HK-2 (cell line): Measurements from ENCODE around the gene VAV2.
A peak's percentile ranks its signal among the peaks of the same experiment; 100 is the strongest.
"Not testable (repeated sequence)": the region's sequence is repeated elsewhere in the genome, so short reads cannot be mapped to it uniquely, and the experiment has no call there.

Experiments
- DNase-seq: peaks from one replicate; pipeline ENCODE4 v3.0.0-alpha.2; 2018; ENCODE audit not compliant: unreplicated experiment

Gene VAV2

GRCh38 chr9:133996531-133997520 lies 4.7 kb upstream of the VAV2 start:
- DNase-seq: no peak

GRCh38 chr9:133995012-133995896 lies 3.1 kb upstream of the VAV2 start:
- no peak for DNase-seq

GRCh38 chr9:133994353-133995011 lies 2.4 kb upstream of the VAV2 start:
- peak; percentile 77 for DNase-seq

DNA sequence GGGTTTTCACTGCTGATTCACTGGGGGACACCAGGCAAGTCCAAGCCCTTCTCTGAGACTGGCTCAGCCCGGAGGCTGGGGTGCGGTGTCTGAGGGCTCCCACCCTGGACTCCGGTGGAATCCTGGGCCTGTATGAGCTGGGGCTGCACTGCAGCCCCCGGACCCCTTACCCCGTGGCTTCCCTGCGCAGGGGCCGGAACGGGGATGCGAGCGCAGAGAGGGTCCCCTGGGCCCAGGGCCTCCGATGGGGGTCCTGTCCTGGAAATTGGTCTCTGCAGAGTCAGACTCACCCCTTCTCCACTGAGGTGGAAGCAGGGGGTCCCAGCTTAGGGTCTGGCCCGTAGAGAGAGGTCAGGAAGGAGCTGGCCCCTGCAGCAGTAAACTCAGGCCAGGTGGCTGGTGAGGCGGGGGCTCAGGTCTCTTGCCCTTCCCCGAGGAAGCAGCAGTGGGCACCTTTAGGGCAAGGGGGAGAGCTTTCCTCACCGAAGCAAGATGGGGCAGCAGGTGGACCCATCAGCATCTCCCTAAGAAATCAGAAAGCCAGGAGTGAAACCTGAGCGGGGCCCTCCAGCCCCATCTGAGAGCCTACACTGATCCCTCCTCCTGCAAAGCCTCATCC lies 1.6 kb upstream of the VAV2 start:
- no peak for DNase-seq

- peak; percentile 87 for DNase-seq
Observed at GRCh38 chr9:133992780-133993634, 883 bp upstream of the VAV2 start.

DNA sequence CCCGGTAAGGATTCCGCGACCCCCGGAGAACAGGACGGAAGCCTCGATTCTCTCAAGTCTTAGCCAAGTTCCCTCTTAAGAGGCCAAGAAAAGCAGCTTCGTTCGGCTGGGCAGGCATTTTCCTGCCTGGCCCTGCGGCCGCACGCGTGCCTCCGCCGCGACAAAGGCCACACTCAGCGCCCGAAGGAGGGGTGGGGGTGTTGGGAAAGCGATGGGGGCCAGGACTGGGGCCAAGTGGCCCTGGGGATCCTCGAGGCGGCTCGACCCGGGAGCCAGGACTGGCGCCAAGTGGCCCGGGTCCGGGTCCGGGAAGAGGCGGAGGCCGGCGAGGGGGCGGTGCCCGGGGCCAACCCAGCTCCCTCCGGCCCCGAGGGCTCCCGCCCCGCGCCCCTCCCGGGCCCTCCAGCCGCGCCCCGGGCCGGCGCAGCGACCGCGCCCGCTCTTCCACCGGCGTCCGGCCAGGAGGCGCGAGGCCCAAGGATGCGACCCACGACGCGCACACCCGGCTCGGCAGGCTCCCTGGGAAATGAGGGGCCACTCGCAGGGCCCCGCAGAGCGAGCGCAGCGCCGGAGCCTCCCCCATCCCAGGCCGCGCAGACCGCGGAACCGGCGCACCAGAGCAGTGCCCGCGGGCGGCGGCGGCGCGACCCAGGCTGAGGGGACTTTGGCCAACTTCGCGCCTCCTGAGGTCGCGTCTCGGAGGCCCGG lies 756 bp downstream of the VAV2 start:
- peak; percentile 33 for DNase-seq

DNA sequence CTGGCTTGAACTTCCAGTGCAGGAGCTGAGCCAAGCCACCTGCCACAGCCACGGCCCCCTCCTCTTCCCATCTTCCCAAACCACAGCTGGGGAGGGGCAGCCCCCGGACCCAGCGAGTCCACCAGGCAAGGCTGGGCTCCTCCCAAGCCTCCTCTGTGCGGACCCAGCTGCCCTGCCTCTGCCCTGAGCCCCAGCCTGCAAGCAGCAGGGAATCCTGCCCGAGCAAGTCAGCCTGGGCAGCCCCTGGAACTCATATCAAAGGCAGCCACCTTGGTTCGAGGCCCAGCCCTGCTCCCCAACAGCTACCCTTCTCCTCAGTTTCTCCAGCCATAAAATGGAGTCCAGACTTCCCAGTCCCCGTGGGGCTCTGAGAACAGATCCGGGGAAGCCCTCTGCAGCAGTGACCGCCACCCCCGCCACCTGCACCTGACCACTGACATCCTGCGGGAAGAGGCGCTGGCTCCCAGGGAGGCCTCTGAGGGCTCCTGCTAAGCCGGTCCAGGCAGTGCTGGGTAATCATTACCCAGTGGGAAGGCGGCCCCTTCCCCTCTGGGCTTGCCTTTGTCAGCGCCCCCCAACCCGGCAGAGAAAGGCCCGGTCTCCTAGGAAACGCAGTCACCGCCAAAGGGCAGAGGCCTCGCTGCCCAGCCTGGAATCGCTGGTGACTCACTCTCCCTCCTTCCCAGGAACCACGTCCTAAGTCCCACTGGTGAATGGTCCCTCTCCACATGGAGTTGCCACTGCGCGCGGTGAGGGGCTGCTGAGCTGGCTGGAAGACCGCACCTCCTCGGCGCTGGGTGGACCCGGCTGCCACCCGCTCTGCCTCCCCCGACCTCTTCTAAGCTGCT lies 1.5 kb downstream of the VAV2 start:
- DNase-seq: peak; percentile 95

DNA sequence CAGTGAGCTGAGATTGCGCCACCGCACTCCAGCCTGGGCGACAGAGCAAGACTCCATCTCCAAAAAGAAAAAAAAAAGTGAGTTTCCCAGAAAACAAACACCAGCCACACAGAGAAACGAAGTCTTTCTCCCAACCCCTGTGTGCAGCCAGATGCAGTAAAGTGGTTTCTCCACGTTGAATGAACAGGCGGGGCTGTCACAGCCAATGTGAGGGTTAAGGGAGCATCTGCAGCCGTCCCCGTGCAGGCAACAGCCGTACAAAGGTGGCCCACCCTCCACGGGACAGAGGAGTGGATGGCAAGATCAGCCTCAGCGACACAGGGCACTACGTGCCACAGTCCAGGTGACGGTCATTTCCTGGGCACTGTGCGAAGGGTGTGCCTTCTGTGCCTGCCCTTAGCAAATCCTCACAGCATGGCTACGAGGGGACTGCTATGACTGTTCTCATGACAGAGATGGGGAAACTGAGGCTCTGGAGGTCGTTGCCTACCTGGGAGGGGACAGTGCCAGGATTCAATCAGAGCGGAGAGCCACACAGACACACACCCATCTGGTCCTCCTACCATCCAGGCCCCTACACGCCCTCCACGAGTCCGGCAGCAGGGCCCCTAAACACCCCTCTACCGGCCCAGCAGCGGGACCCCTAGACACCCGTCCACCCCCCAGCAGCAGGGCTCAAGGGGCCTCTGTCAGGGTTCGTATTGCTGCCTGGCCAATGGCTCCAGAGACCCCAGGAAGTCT lies 2.3 kb downstream of the VAV2 start:
- no peak for DNase-seq

DNA sequence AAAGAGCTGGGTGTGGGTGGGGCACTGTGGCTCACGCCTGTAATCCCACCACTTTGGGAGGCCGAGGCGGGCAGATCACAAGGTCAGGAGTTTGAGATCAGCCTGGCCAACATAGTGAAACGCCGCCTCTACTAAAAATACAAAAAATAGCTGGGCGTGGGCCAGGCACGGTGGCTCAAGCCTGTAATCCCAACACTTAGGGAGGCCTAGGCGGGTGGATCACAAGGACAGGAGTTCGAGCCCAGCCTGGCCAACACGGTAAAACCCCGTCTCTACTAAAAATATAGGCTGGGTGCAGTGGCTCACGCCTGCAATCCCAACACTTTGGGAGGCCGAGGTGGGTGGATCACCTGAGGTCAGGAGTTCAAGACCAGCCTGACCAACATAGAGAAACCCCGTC lies 3.4 kb downstream of the VAV2 start:
- not testable (repeated sequence) for DNase-seq

- DNase-seq: no peak
Observed at GRCh38 chr9:133987946-133988665, 4.0 kb downstream of the VAV2 start.

GRCh38 chr9:133987446-133987788 lies 4.7 kb downstream of the VAV2 start:
- DNase-seq: no peak

- no peak for DNase-seq
Observed at GRCh38 chr9:133986774-133987445, 5.2 kb downstream of the VAV2 start.

GRCh38 chr9:133986061-133986460 lies 6.1 kb downstream of the VAV2 start:
- DNase-seq: no peak

- DNase-seq: no peak
Observed at GRCh38 chr9:133982971-133983720, 9.0 kb downstream of the VAV2 start.

- no peak for DNase-seq
Observed at GRCh38 chr9:133981958-133982681, 10.0 kb downstream of the VAV2 start.

DNA sequence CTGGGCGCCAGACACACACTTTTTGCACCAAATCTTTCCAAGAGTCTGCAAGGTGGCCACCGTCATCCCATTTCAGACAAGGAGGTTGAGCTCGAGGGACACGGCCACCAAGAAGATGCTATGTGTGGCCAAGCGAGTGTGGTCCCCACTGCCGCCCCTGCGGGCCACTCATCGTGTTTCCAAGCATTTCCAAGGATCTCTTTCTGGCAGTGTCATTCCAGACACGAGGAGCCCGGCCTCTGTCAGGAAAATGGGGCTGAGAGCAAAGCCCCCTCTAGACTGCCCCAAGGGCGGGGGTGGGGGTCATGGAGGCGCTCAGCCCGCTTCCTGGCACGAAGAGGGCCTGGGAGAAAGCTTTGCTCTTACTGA lies 10.6 kb downstream of the VAV2 start:
- DNase-seq: no peak
